SH-SY5Y (cell line): ENCODE measurements around the gene ACAN.

ENCODE experiments used
- GATA2 ChIP-seq: IDR thresholded peaks from 2 replicates; pipeline ENCODE4 v1.6.1; 2011; ENCODE audit warnings: mild to moderate bottlenecking, low read depth, low read length
- GATA3 ChIP-seq: IDR thresholded peaks from 2 replicates; pipeline ENCODE4 v1.6.1; 2011; ENCODE audit warnings: low read depth, mild to moderate bottlenecking, low read length, moderate library complexity

GRCh38 chr15:88860212-88860611, 57.0 kb downstream of the ACAN start:
- no peak for TF ChIP-seq GATA3
- no peak for TF ChIP-seq GATA2
